ENCODE data around the gene FOXP1. TPM values are rescaled to one million over a fixed set of nuclear protein-coding genes. Genes with fewer than 3 reads are reported as not detected.

The FOXP1 gene
- total and polyA plus RNA-seq, 2 donors (not counting 1 experiment from before 2014, with no cell fraction given) = 91.1 to 508 TPM

GRCh38 chr3:71250026-71250425 is 333.5 kb downstream of the FOXP1 start:
- Histone ChIP-seq H3K9ac (ENCODE audit: low read length) (no peak overlapping the region), H3K4me2 (replicated peaks; ENCODE audit: low read depth, low read length, poor library complexity, severe bottlenecking) (no peak overlapping the region), H2AFZ (ENCODE audit: insufficient read depth, low read depth, low read length, poor library complexity, severe bottlenecking) (no peak overlapping the region), H3K27me3 (replicated peaks in 1 of 4; ENCODE audit: control extremely low read depth in 1 of 4, control insufficient read depth in 3 of 4, insufficient read depth in 4 of 4, low read length in 3 of 4) (no peaks in the 10 kb centered on the region), H3K9me3 (ENCODE audit: control extremely low read depth in 1 of 3, control insufficient read depth in 2 of 3, insufficient read depth in 1 of 3, low read length in 2 of 3) (no peaks in the 10 kb centered on the region), H3K36me3 (replicated peaks in 1 of 2; ENCODE audit: control extremely low read depth in 1 of 2, control insufficient read depth in 1 of 2, extremely low read depth in 1 of 2, insufficient read depth in 2 of 2, low read length in 1 of 2) (peaks cover 1 to 7% of the 10 kb centered on the region in 2 experiments), H3K4me1 (ENCODE audit: control insufficient read depth in 2 of 2, insufficient read depth in 2 of 2, low read length in 2 of 2) (peaks cover 21 to 22% of the 10 kb centered on the region in 2 donors), H4K20me1 (ENCODE audit: control insufficient read depth, insufficient read depth, low read length, poor library complexity, severe bottlenecking) (peaks cover 58% of the 10 kb centered on the region), H3K79me2 (ENCODE audit: control insufficient read depth, insufficient read depth, low read length) (peaks cover 99% of the 10 kb centered on the region), H3K27ac (ENCODE audit: low read length in 2 of 2) (peak overlapping the region in 1 of 2 donors; percentile 77), H3K4me3 (ENCODE audit: control extremely low read depth in 1 of 5, extremely low read depth in 1 of 5, insufficient read depth in 1 of 5, low read depth in 2 of 5, low read length in 4 of 5) (no peak overlapping the region)
- Mint-ChIP-seq H3K27me3 (no peaks in the 10 kb centered on the region), H3K4me3 (no peak overlapping the region), H3K27ac (no peak overlapping the region), H3K9me3 (ENCODE audit: insufficient read depth) (no peaks in the 10 kb centered on the region), H3K4me1 (peaks cover 66% of the 10 kb centered on the region)
- intact Hi-C loops (cut with micrococcal nuclease) = no loop called here
- 97% methylated on average over 4 of the region's 5 CpGs for WGBS (ENCODE audit: insufficient coverage)
- DNase-seq (no peak), ATAC-seq (ENCODE audit: low read depth) (no peak)
- ChIA-PET CTCF (interaction anchor here (0.9 kb wide), 1 partner anchor 94 kb away, joined by 3 read pairs; no protein-coding TSS in a partner anchor), POLR2A (no interaction called here)
- TF ChIP-seq CTCF (IDR thresholded peaks at IDR 0.05) (no peak), EZH2 (IDR thresholded peaks at IDR 0.05; ENCODE audit: borderline replicate concordance, insufficient read depth, low read depth, low read length, poor library complexity, severe bottlenecking) (no peak)

- 96% methylated on average over 2 of the region's 3 CpGs for WGBS (ENCODE audit: insufficient coverage)
- no peak for TF ChIP-seq CTCF (IDR thresholded peaks at IDR 0.05)
- no peak for TF ChIP-seq EZH2 (IDR thresholded peaks at IDR 0.05; ENCODE audit: borderline replicate concordance, insufficient read depth, low read depth, low read length, poor library complexity, severe bottlenecking)
- no peak for ATAC-seq (ENCODE audit: low read depth)
Observed at GRCh38 chr3:71247958-71248335, 335.6 kb downstream of the FOXP1 start.

More at GRCh38 chr3:71247958-71248335, 335.6 kb downstream of the FOXP1 start:
- Histone ChIP-seq H3K9ac (ENCODE audit: low read length) (no peak overlapping the region), H3K79me2 (ENCODE audit: control insufficient read depth, insufficient read depth, low read length) (peaks cover 99% of the 10 kb centered on the region), H3K4me1 (ENCODE audit: control insufficient read depth in 2 of 2, insufficient read depth in 2 of 2, low read length in 2 of 2) (peaks cover 30 to 32% of the 10 kb centered on the region in 2 donors), H3K36me3 (replicated peaks in 1 of 2; ENCODE audit: control extremely low read depth in 1 of 2, control insufficient read depth in 1 of 2, extremely low read depth in 1 of 2, insufficient read depth in 2 of 2, low read length in 1 of 2) (peaks cover 1 to 3% of the 10 kb centered on the region in 2 experiments), H2AFZ (ENCODE audit: insufficient read depth, low read depth, low read length, poor library complexity, severe bottlenecking) (no peak overlapping the region), H3K9me3 (ENCODE audit: control extremely low read depth in 1 of 3, control insufficient read depth in 2 of 3, insufficient read depth in 1 of 3, low read length in 2 of 3) (no peaks in the 10 kb centered on the region), H3K27me3 (replicated peaks in 1 of 4; ENCODE audit: control extremely low read depth in 1 of 4, control insufficient read depth in 3 of 4, insufficient read depth in 4 of 4, low read length in 3 of 4) (no peaks in the 10 kb centered on the region), H3K4me3 (ENCODE audit: control extremely low read depth in 1 of 5, extremely low read depth in 1 of 5, insufficient read depth in 1 of 5, low read depth in 2 of 5, low read length in 4 of 5) (no peak overlapping the region), H3K4me2 (replicated peaks; ENCODE audit: low read depth, low read length, poor library complexity, severe bottlenecking) (no peak overlapping the region), H3K27ac (ENCODE audit: low read length in 2 of 2) (peak overlapping the region in 1 of 2 donors; percentile 44), H4K20me1 (ENCODE audit: control insufficient read depth, insufficient read depth, low read length, poor library complexity, severe bottlenecking) (peaks cover 71% of the 10 kb centered on the region)
- Mint-ChIP-seq H3K9me3 (ENCODE audit: insufficient read depth) (no peaks in the 10 kb centered on the region), H3K4me3 (no peak overlapping the region), H3K27me3 (no peaks in the 10 kb centered on the region), H3K27ac (peak overlapping the region; percentile 10), H3K4me1 (peaks cover 70% of the 10 kb centered on the region)
- POLR2A ChIA-PET = no interaction called here
- intact Hi-C loops (cut with micrococcal nuclease) = loop anchor here (10.0 kb wide), 1 partner anchor 47 kb away; no protein-coding TSS in a partner anchor
- CTCF ChIA-PET = interaction anchor here (0.7 to 1.2 kb wide), 3 partner anchors 54 to 263 kb away, joined by 3 read pairs; no protein-coding TSS in a partner anchor
- no peak for DNase-seq

Measured in B cell (primary cell).